ENCODE data around the gene TCF4.

Gene TCF4

DNA sequence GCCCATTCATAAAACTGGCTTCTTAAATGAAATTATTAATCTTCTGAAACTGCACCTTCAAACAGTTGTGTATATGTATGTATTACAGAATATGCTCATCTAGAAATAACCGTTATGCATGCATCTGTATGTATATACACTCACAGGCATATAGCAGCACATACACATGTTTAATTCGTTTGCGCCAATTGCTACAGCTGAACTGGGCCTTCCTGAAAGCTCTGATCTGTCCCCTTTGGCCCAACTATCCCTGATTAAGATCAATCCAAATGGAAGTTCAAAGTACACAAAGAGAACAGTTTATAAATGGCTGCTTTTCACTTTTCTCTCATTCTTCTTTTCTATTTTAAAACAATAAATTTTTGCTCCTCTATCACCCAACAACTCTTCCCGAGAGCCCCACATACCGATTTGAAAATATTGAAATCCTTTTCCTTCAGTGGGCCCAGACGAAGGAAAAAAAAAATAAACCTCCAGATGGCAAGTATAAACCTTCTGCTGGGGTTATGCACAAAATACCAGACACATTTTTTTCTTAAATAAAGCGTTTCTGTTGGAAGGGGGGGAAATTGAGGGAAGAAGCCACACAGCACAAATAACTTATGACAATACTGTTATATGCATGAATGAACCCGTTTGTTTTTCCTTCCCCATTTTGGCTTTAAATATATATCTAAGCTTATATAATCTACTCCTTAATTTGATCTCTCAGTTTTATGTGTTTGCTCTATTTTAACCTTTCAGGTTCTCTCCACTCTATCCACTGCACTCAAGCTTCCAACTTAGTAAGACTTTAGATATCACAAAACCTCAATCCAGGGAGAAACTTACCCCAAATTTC is 267.3 kb downstream of the TCF4 start:
- H3K4me3 ChIP-seq (ENCODE audit: severe bottlenecking) = no peak overlapping the region
- H3K27ac ChIP-seq (ENCODE audit: poor library complexity, severe bottlenecking) = no peak overlapping the region
- DNase-seq (ENCODE audit: low spot score) = no peak
- H3K4me1 ChIP-seq (ENCODE audit: insufficient read depth, poor library complexity, severe bottlenecking) = no peaks in the 10 kb centered on the region
- no peaks in the 10 kb centered on the region for H3K9me3 ChIP-seq (ENCODE audit: severe bottlenecking)
- H3K36me3 ChIP-seq (ENCODE audit: low read depth) = no peaks in the 10 kb centered on the region
- H3K27me3 ChIP-seq (ENCODE audit: insufficient read depth, poor library complexity, severe bottlenecking) = peaks cover 42% of the 10 kb centered on the region
- no peak for ATAC-seq (ENCODE audit: low read depth)
- TF ChIP-seq, protein P1, sequence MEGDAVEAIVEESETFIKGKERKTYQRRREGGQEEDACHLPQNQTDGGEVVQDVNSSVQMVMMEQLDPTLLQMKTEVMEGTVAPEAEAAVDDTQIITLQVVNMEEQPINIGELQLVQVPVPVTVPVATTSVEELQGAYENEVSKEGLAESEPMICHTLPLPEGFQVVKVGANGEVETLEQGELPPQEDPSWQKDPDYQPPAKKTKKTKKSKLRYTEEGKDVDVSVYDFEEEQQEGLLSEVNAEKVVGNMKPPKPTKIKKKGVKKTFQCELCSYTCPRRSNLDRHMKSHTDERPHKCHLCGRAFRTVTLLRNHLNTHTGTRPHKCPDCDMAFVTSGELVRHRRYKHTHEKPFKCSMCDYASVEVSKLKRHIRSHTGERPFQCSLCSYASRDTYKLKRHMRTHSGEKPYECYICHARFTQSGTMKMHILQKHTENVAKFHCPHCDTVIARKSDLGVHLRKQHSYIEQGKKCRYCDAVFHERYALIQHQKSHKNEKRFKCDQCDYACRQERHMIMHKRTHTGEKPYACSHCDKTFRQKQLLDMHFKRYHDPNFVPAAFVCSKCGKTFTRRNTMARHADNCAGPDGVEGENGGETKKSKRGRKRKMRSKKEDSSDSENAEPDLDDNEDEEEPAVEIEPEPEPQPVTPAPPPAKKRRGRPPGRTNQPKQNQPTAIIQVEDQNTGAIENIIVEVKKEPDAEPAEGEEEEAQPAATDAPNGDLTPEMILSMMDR (IDR thresholded peaks at IDR 0.05; ENCODE audit: poor library complexity, severe bottlenecking) = no peak

DNA sequence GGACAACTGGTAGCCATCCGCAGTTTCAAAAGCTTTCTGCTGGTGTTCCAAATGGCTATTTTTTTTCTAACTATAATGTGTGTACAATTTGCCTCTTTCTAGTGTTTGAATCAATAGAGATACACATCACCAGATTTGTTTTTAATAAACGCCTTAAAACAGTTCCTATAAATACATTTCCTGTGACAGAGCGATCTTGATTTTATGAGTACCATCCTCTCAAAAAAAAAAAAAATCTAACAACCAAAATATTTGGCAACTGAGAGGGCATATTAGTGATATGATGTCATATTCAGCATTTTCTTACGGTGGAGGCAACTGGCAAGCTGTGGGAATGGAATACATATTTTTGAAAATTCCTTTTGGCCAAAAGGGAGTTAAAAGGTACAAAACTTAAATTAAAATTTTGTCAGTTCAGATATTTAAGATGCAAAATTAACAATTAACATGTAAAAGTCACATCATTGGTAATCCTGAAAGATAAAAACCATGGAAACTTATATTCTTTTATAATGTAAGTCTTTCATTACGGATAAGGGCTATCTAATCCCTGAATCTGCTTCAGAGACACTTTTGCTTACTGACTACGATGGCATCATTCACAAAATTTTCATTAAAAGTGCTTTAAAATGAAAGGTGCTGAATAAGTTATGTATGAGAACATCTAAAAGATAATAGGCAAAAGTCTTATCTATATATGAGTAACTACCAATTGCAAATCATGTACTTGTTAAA is 268.4 kb downstream of the TCF4 start:
- Histone ChIP-seq H3K27me3 (ENCODE audit: insufficient read depth, poor library complexity, severe bottlenecking) (peaks cover 42% of the 10 kb centered on the region), H3K36me3 (ENCODE audit: low read depth) (no peaks in the 10 kb centered on the region), H3K4me3 (ENCODE audit: severe bottlenecking) (no peak overlapping the region), H3K4me1 (ENCODE audit: insufficient read depth, poor library complexity, severe bottlenecking) (no peaks in the 10 kb centered on the region), H3K9me3 (ENCODE audit: severe bottlenecking) (no peaks in the 10 kb centered on the region), H3K27ac (ENCODE audit: poor library complexity, severe bottlenecking) (no peak overlapping the region)
- no peak for DNase-seq (ENCODE audit: low spot score)
- ATAC-seq (ENCODE audit: low read depth) = no peak
- TF ChIP-seq, protein P1 (IDR thresholded peaks at IDR 0.05; ENCODE audit: poor library complexity, severe bottlenecking) = no peak

DNA sequence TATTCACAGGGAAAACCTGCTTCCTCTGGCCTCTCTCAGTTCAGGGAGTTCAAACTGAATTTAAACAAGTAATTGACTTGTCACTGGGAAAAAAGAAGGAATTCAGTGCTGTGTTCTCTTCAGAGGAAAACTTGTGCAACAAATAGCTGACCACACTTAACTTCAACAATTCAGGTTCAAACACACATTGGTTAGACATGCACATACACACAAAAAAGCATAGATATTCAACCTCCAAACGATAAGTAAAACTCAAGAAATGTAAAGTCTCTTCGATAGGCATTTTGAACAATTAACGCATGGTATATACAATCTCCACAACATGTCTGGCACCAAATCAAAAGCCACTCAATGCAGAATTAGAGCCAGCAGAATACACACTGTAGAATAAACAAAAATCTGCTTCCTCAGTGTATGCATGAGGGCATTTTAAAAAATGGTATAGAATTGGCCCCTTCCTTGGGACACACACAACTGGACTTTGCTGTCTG is 269.0 kb downstream of the TCF4 start:
- Histone ChIP-seq H3K9me3 (ENCODE audit: severe bottlenecking) (no peaks in the 10 kb centered on the region), H3K27ac (ENCODE audit: poor library complexity, severe bottlenecking) (no peak overlapping the region), H3K4me1 (ENCODE audit: insufficient read depth, poor library complexity, severe bottlenecking) (no peaks in the 10 kb centered on the region), H3K27me3 (ENCODE audit: insufficient read depth, poor library complexity, severe bottlenecking) (peaks cover 41% of the 10 kb centered on the region), H3K36me3 (ENCODE audit: low read depth) (no peaks in the 10 kb centered on the region), H3K4me3 (ENCODE audit: severe bottlenecking) (no peak overlapping the region)
- TF ChIP-seq, protein P1 (IDR thresholded peaks at IDR 0.05; ENCODE audit: poor library complexity, severe bottlenecking) = no peak
- DNase-seq (ENCODE audit: low spot score) = no peak
- no peak for ATAC-seq (ENCODE audit: low read depth)

DNA sequence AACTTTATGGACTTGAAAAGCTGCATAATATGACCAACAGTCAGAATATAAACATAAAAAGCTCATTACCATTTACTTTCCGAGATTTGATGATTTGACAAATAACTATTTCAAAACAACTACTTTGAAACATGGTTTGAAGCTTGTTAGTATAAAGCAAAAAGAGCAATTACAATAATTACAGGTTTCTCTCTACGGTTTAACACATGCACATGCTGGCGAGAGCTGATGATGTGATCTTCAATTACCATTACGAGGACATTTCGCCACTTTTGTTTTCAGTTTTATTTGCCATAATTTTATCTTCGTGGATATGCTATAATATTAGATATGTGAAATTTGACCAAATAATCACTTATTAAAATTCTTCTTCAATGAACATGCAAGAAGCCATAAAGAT is 270.1 kb downstream of the TCF4 start:
- no peak for DNase-seq (ENCODE audit: low spot score)
- no peak overlapping the region for H3K27ac ChIP-seq (ENCODE audit: poor library complexity, severe bottlenecking)
- ATAC-seq (ENCODE audit: low read depth) = no peak
- no peaks in the 10 kb centered on the region for H3K36me3 ChIP-seq (ENCODE audit: low read depth)
- TF ChIP-seq, protein P1 (IDR thresholded peaks at IDR 0.05; ENCODE audit: poor library complexity, severe bottlenecking) = no peak
- H3K9me3 ChIP-seq (ENCODE audit: severe bottlenecking) = no peaks in the 10 kb centered on the region
- H3K4me3 ChIP-seq (ENCODE audit: severe bottlenecking) = no peak overlapping the region
- no peaks in the 10 kb centered on the region for H3K4me1 ChIP-seq (ENCODE audit: insufficient read depth, poor library complexity, severe bottlenecking)
- peaks cover 31% of the 10 kb centered on the region for H3K27me3 ChIP-seq (ENCODE audit: insufficient read depth, poor library complexity, severe bottlenecking)
